Measurements from ENCODE around the gene GRB10. TPM values are rescaled to one million over a fixed set of nuclear protein-coding genes. Genes with fewer than 3 reads are reported as not detected.

Gene GRB10
- total and polyA plus RNA-seq, 2 of the 8 experiments (the other 6 are each of a cell fraction or from before 2014, with no cell fraction given), result 35.7 to 97.0 TPM

- TF ChIP-seq CTBP2 (IDR thresholded peaks at IDR 0.05; ENCODE audit: borderline replicate concordance, insufficient read depth, insufficient read length, low read length) (no peak), KDM4A (IDR thresholded peaks at IDR 0.05; ENCODE audit: low read depth, low read length, severe bottlenecking) (no peak)
Measured at GRCh38 chr7:50564171-50564570, 218.5 kb downstream of the GRB10 start (continued).

All from H1 (cell line).